ENCODE measurements around the gene CYP1B1. TPM values are rescaled to one million over a fixed set of nuclear protein-coding genes. Genes with fewer than 3 reads are reported as not detected.

Gene CYP1B1
- total RNA-seq, 6 experiments from 2014 or later, result 3.8 to 7.1 (median 6.4) TPM

DNA sequence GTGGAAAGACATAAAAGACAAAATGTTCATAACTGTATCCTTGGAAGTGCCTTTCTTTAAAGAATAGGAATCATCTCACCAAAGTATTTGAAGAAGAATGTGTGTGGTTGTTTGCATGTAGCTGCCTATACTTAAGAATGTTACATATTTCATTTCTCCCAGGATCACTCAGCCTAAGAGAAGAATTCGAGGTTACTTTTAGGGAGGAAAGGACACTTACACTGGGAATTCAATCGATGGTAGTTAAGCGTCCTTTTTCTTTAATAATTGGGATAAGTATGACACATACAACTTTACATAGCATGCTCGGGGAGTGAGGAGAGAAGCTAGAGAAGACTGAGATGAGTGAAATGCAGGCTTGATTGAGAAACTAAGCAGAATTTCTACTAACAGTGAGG, 22.0 kb upstream of the CYP1B1 start:
- no peak for DNase-seq
- intact Hi-C loops (cut with DNase I), result no loop called here
- H3K4me1 ChIP-seq, result peaks cover 0 to 15% (median 5%) of the 10 kb centered on the region in 4 donors
- H3K4me3 ChIP-seq, result peak overlapping the region in 1 of 3 donors; percentile 0
- no peak overlapping the region for H3K27ac ChIP-seq
- no peak for TF ChIP-seq POLR2A (IDR thresholded peaks at IDR 0.05)
- TF ChIP-seq, protein P1, sequence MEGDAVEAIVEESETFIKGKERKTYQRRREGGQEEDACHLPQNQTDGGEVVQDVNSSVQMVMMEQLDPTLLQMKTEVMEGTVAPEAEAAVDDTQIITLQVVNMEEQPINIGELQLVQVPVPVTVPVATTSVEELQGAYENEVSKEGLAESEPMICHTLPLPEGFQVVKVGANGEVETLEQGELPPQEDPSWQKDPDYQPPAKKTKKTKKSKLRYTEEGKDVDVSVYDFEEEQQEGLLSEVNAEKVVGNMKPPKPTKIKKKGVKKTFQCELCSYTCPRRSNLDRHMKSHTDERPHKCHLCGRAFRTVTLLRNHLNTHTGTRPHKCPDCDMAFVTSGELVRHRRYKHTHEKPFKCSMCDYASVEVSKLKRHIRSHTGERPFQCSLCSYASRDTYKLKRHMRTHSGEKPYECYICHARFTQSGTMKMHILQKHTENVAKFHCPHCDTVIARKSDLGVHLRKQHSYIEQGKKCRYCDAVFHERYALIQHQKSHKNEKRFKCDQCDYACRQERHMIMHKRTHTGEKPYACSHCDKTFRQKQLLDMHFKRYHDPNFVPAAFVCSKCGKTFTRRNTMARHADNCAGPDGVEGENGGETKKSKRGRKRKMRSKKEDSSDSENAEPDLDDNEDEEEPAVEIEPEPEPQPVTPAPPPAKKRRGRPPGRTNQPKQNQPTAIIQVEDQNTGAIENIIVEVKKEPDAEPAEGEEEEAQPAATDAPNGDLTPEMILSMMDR (IDR thresholded peaks at IDR 0.05), result no peak
- H3K36me3 ChIP-seq, result no peaks in the 10 kb centered on the region
- no peaks in the 10 kb centered on the region for H3K27me3 ChIP-seq
- H3K9me3 ChIP-seq, result no peaks in the 10 kb centered on the region
- no peak for ATAC-seq
- 59% methylated on average over 4 of the region's 4 CpGs for whole genome bisulfite sequencing (ENCODE audit: insufficient coverage, low coverage, low lambda C conversion rate, missing lambda C conversion rate)

DNA sequence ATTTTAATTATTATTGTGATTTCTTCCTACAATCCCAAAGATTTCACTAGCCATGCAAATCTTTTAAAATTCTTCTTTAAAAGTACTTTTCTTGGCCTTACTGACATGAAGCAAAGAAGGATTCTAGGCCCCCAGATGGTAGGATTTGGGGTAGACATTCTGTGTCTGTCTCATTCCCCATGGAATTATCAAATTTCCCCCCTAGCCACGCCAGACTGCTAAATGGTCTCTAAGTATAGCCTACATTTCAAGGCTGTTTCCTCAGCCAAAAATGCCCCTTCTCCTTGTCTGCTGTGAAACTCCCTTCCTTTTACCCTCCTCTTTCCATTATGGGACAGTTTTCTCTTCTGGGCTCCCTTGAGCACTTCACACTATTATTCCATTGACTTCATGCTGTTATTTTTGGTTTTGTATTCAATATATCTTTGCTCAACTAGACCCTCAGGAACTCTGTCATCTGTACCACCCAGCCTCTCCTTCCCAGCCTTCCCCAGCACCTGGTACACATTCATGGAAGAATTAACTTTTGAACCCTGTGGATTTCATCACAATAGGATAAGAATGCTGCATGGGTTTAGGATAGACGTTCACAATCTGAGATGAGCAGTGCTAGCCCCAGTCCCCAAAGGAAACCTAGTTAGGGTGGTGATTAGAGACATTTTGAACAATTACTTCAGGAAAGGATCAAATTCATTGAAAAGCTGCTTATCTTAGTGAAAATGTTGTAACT, 21.5 kb upstream of the CYP1B1 start:
- Histone ChIP-seq H3K27ac (no peak overlapping the region), H3K36me3 (no peaks in the 10 kb centered on the region), H3K4me3 (no peak overlapping the region), H3K4me1 (peaks cover 0 to 15% (median 5%) of the 10 kb centered on the region in 4 donors), H3K27me3 (no peaks in the 10 kb centered on the region), H3K9me3 (no peaks in the 10 kb centered on the region)
- WGBS (ENCODE audit: insufficient coverage, low coverage, low lambda C conversion rate, missing lambda C conversion rate), result 57% methylated on average over 2 of the region's 2 CpGs
- DNase-seq, result no peak
- intact Hi-C loops (cut with DNase I), result no loop called here
- TF ChIP-seq, protein P1 (IDR thresholded peaks at IDR 0.05), result no peak
- no peak for TF ChIP-seq POLR2A (IDR thresholded peaks at IDR 0.05)
- peak in 3 of 4 donors; percentile 26 to 34 (median 32) for ATAC-seq

DNA sequence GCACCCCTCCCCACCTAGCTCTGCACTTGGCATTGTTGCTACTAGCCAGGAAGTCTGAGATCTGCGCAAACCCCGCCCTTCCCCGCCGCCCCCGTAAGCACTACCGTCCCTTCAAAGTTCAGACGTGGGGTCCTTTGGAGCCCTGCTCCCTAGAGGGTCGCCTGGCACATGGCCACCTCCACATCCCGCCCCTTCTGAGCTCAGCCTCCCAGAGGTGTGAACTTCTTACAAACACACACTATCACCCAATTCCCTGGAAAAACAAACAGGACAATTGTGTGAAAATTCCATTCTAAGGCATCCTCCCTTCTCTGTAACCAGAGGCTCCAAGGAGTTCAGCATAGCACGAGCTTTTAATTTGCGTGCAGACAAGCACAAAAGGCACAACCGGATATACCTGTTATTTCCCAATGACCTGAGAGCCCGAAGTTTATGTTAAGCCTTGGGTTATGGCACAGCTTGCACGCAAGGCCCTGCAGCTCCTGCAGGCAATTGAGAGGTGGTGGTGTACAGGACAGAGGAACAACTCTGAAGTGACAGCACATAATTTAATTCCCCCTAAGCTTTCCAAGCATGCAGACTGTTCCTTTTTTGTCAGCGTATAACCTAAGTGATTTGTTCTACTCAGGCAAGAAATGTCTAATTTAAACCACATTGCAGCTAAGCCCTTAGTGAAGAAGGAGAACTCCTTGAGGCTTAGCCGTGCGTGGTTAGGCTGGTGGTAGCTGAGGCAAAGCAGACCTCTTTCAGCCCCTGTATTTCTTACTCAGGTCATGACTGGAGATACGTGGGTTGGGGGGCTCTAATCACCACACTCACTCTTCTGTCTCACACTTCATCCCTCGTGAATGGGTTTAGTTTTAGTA, 20.3 kb upstream of the CYP1B1 start:
- Histone ChIP-seq H3K9me3 (no peaks in the 10 kb centered on the region), H3K27me3 (no peaks in the 10 kb centered on the region), H3K4me1 (peaks cover 0 to 20% (median 5%) of the 10 kb centered on the region in 4 donors), H3K4me3 (no peak overlapping the region), H3K36me3 (no peaks in the 10 kb centered on the region), H3K27ac (no peak overlapping the region)
- no peak for ATAC-seq
- TF ChIP-seq POLR2A (IDR thresholded peaks at IDR 0.05), result no peak
- TF ChIP-seq, protein P1 (IDR thresholded peaks at IDR 0.05), result no peak
- intact Hi-C loops (cut with DNase I), result no loop called here
- 46% methylated on average over 8 of the region's 19 CpGs for WGBS (ENCODE audit: insufficient coverage, low coverage, low lambda C conversion rate, missing lambda C conversion rate)
- no peak for DNase-seq

DNA sequence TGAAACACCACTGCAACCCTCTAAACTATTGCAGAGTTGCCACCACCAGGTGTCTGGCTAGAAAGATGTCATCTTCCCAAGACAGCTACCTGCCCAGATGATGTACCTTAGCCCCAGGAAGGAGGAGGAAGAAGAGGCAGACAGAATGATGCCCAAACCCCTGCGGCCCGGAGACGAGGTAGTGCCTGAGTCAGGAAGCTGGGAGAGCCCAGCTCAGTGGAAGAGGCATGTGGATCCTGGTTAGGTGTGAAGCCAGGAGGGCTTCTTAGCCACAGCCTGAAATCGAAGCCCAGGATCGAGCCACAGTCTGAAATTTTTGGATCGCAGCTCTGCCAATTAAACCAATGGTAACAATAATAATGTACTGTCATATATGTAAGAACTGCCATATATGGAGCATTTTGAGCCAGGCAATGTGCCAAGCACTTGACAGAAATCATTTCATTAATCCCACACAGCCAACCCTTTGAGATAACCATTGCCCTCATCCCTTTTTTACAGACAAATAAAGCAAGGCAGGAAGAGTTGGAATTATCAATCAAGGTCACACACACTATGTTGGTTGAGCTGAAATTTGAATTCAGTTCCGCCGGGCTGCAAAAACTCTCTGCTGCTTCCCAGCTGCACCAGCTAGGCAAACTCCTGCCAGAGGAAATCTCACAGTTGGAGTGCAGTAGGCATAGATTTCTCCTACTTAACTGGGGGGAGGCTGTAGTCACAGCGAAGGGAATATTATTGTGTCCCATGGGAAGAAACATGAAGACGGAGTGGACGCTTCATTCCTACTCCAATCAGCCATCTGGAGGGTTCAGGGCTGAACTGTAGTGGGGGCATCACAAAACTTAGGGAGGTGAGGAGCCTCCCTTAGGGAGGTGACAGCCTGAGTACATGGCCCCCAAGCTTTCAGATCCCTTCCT, 19.4 kb upstream of the CYP1B1 start:
- TF ChIP-seq, protein P1 (IDR thresholded peaks at IDR 0.05), result no peak
- TF ChIP-seq POLR2A (IDR thresholded peaks at IDR 0.05), result no peak
- intact Hi-C loops (cut with DNase I), result no loop called here

More for the DNA sequence above, 19.4 kb upstream of the CYP1B1 start:
- H3K36me3 ChIP-seq, result no peaks in the 10 kb centered on the region
- peaks cover 0 to 20% (median 5%) of the 10 kb centered on the region in 4 donors for H3K4me1 ChIP-seq
- DNase-seq, result no peak
- no peak overlapping the region for H3K4me3 ChIP-seq
- H3K27ac ChIP-seq, result no peak overlapping the region
- ATAC-seq, result no peak
- 96% methylated on average over 3 of the region's 11 CpGs for WGBS (ENCODE audit: insufficient coverage, low coverage, low lambda C conversion rate, missing lambda C conversion rate)
- no peaks in the 10 kb centered on the region for H3K9me3 ChIP-seq
- H3K27me3 ChIP-seq, result no peaks in the 10 kb centered on the region
